SK-N-SH (cell line): ENCODE results near the gene ITFG1.

ENCODE experiments used
- EZH2phosphoT487 ChIP-seq: fragments of 200-600 bp; sonication (generic); IDR thresholded peaks from 2 replicates; pipeline ENCODE4 v1.6.1; 2017; ENCODE audit warnings: low read depth, mixed run types, mild to moderate bottlenecking, antibody characterized with exemption, moderate library complexity, borderline replicate concordance
- FOXJ3 ChIP-seq: sonication (generic); formaldehyde crosslinking; IDR thresholded peaks from 2 replicates; pipeline ENCODE4 v1.5.1; 2020; ENCODE audit warnings: mild to moderate bottlenecking, missing genetic modification reagents
- GABPA ChIP-seq: IDR thresholded peaks from 2 replicates; pipeline ENCODE4 v1.4.0; 2012; ENCODE audit warnings: low read depth, mild to moderate bottlenecking
- POLR2AphosphoS5 ChIP-seq: IDR thresholded peaks from 2 replicates; pipeline ENCODE4 v1.6.1; 2012; ENCODE audit warnings: low read depth, low read length
- RAD21 ChIP-seq: IDR thresholded peaks from 2 replicates; pipeline ENCODE4 v1.6.1; 2012; ENCODE audit warnings: mild to moderate bottlenecking, low read length
- REST ChIP-seq: IDR thresholded peaks from 2 replicates; pipeline ENCODE4 v1.6.1; 2012; ENCODE audit warnings: mild to moderate bottlenecking, low read depth, low read length, moderate library complexity
- TAF1 ChIP-seq: IDR thresholded peaks from 2 replicates; pipeline ENCODE4 v1.6.1; 2012; ENCODE audit warnings: low read depth, mild to moderate bottlenecking, low read length, moderate library complexity, borderline replicate concordance
- TF ChIP-seq, protein P1 (sequence below): fragments of 200-600 bp; sonication (generic); IDR thresholded peaks from 2 replicates; pipeline ENCODE4 v1.6.1; 2017; ENCODE audit warnings: antibody characterized with exemption, mild to moderate bottlenecking, moderate library complexity

GRCh38 chr16:47180073-47180472, 280.8 kb downstream of the ITFG1 start:
- TF ChIP-seq, protein P1, sequence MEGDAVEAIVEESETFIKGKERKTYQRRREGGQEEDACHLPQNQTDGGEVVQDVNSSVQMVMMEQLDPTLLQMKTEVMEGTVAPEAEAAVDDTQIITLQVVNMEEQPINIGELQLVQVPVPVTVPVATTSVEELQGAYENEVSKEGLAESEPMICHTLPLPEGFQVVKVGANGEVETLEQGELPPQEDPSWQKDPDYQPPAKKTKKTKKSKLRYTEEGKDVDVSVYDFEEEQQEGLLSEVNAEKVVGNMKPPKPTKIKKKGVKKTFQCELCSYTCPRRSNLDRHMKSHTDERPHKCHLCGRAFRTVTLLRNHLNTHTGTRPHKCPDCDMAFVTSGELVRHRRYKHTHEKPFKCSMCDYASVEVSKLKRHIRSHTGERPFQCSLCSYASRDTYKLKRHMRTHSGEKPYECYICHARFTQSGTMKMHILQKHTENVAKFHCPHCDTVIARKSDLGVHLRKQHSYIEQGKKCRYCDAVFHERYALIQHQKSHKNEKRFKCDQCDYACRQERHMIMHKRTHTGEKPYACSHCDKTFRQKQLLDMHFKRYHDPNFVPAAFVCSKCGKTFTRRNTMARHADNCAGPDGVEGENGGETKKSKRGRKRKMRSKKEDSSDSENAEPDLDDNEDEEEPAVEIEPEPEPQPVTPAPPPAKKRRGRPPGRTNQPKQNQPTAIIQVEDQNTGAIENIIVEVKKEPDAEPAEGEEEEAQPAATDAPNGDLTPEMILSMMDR = no peak
- TF ChIP-seq POLR2AphosphoS5 = no peak
- no peak for TF ChIP-seq EZH2phosphoT487
- TF ChIP-seq TAF1 = no peak
- TF ChIP-seq RAD21 = no peak
- TF ChIP-seq REST = no peak
- no peak for TF ChIP-seq GABPA
- TF ChIP-seq FOXJ3 (CRISPR knock-in tag) = no peak
